ENCODE data around the gene UNK.
A peak's percentile ranks its signal among the peaks of the same experiment; 100 is the strongest.
"Not testable (repeated sequence)": the region's sequence is repeated elsewhere in the genome, so short reads cannot be mapped to it uniquely, and the experiment has no call there.

Gene UNK

GRCh38 chr17:75853433-75853832 is 68.8 kb downstream of the UNK start:
- no peak for DNase-seq

- no peak for DNase-seq
Observed at GRCh38 chr17:75854101-75854748, 69.6 kb downstream of the UNK start.

- DNase-seq = no peak
Observed at GRCh38 chr17:75854881-75855309, 70.3 kb downstream of the UNK start.

DNA sequence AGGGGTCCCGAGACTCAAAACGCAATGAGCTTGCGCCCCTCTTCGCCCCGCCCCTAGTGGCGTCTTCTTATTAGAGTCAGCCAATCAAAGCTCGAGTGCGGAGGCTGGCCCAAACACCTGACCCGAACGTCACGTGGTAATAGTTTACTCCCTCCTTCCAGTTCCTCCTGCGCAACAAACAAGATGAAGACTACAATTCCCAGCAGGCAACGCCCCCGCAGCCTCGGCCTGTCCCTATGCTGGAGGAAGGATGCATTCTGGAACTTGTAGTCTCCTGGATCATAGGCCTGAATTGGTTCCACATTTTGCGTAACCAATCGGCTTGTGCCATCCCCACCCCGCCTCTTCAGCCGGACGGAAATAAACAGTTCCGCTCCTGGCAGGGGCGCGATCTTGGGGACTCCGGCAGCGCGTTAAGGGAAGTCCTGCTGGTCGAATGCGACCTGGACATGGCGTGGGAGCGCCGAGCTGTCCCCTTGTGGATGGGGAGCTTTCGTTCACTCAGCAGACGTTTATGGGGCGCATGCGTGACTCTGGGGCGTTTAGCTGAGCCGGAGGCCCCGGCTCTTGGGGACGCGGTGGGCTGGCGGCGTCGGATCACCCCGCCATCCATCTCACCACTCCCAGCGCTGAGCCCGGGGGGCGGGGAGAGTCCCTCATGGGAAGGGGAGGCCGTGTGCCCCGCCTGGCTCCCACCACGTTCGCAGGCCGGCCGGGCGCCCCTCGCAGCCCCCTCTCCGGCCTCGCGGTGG is 70.9 kb downstream of the UNK start, which contains the start of gene WBP2:
TSS of gene WBP2 (minus strand) at position 26 of the 752 bp plus-strand sequence. CDS start 38 bp downstream, outside the sequence.
- peak; percentile 99 for DNase-seq

DNA sequence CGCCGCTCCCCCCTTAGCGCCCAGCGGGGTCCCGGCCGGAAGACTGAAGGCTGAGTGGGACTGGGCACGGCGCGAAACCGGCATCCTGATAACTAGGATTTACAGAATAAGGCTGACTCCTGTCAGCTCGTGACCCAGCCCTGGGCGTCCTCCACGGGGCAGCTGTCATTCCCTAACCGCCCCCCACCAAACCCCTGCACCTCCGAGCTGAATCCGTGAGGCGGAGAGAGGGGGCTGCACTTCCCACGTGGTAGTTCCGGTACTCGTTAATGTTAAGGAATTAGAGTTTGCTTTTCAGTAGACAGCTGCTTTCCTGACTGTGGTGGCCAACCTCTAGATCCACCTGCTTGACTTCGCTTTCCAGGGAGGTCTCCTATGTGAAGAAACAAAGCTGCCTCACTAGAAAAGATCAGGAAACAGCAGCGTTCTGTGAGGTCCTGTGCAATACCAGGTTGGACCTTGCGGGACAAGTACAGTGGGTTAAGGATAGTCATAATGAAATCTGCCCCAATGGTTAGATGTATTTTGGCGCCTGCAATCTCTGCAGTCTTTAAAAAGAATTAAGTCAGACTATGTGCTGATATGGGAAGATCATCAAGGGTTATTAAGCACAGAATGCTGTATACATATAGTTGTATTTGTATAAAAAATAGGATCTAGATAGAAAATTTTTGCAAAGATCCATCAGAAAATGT is 71.6 kb downstream of the UNK start:
- peak; percentile 61 for DNase-seq

DNA sequence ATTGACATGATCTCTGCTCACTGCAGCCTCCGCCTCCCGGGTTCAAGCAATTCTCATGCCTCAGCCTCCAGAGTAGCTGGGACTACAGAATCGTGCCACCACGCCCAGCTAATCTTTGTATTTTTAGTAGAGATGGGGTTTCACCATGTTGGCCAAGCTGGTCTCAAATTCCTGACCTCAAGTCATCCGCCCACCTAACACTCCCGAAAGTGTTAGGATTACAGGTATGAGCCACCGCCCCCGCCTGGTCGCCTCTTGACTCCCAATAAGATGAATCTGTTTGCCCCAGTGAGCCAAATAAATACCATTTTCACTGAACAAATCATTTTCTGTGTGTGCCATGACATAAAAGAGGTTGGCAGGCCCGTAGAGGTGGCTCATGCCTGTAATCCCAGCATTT is 74.8 kb downstream of the UNK start:
- DNase-seq = not testable (repeated sequence)

DNA sequence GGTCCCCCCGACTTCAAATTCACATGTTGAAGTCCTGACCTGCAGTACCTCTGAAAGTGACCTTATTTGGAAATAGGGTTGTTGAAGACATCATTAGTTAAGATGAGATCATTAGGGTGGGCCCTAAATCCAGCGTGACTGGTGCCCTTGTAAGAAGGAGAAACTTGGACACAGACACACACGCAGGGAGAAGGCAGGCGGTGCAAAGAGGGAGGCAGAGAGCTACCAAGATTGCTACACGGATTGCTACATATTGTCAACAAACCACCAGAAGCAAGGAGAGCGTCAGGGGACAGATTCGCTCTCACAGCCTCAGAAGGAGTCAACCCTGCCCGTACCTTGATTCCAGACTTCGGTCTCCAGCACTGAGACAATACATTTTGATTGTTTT is 77.3 kb downstream of the UNK start:
- no peak for DNase-seq

GRCh38 chr17:75864448-75864871 is 79.9 kb downstream of the UNK start:
- peak; percentile 88 for DNase-seq

- peak; percentile 61 for DNase-seq
Observed at GRCh38 chr17:75864887-75865286, 80.3 kb downstream of the UNK start.

- not testable (repeated sequence) for DNase-seq
Observed at GRCh38 chr17:75865404-75866188, 81.0 kb downstream of the UNK start.

DNA sequence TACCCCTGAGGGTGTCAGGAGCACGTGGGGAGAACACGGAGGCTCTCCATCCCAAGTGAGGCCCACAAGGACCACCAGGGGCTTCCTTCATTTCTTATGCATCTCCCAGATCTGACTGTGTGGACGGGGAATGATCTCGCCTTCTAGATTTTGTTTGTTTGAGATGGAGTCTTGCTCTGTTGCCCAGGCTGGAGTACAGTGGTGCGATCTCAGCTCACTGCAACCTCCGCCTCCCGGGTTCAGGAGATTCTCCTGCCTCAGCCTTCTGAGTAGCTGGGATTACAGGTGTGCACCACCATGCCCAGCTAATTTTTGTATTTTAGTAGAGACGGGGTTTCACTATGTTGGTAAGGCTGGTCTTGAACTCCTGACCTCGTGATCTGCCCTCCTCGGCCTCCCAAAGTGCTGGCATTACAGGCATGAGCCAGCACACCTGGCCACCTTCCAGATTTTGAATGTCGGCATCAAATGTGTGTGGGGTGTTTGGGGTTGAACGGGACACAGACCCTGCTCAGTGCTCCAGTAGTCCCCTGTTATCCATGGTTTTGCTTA is 84.2 kb downstream of the UNK start:
- DNase-seq = not testable (repeated sequence)

GRCh38 chr17:75869282-75870141 is 84.9 kb downstream of the UNK start:
- no peak for DNase-seq

GRCh38 chr17:75870228-75870627 is 85.6 kb downstream of the UNK start:
- not testable (repeated sequence) for DNase-seq

- peak; percentile 62 for DNase-seq
Observed at GRCh38 chr17:75872434-75873351, 88.1 kb downstream of the UNK start.

- DNase-seq = no peak
Observed at GRCh38 chr17:75873587-75874322, 89.1 kb downstream of the UNK start.

- DNase-seq = no peak
Observed at GRCh38 chr17:75874323-75875181, 89.9 kb downstream of the UNK start.

All from activated CD4-positive, alpha-beta T cell treated with anti-CD3 and anti-CD28 coated beads, Interleukin-10, Interleukin-2, amounts not matched to agents 100 ng/mL and 50 ng/mL, durations not matched to agents 16 hours and 8 hours (primary cell).